NCI-H2107 treated with DMSO at 0.1 percent for 48 hours (cell line): ENCODE data around the gene ATP11C.
A peak's percentile ranks its signal among the peaks of the same experiment; 100 is the strongest.
"Not testable (repeated sequence)": the region's sequence is repeated elsewhere in the genome, so short reads cannot be mapped to it uniquely, and the experiment has no call there.

Experiments used
- DNase-seq: peaks from one replicate; lab custom pipeline; 2025; ENCODE audit not compliant: unreplicated experiment; lab: John Stamatoyannopoulos, UW

The ATP11C gene

GRCh38 chrX:139864640-139865039 is 68.2 kb downstream of the ATP11C start:
- no peak for DNase-seq

- DNase-seq: no peak
These were observed 70.6 kb downstream of the ATP11C start for GRCh38 chrX:139862208-139862607.

- not testable (repeated sequence) for DNase-seq
These were observed 76.0 kb downstream of the ATP11C start for GRCh38 chrX:139856826-139857225.

- no peak for DNase-seq
These were observed 81.1 kb downstream of the ATP11C start for GRCh38 chrX:139851730-139852129.

- DNase-seq: no peak
These were observed 81.9 kb downstream of the ATP11C start for GRCh38 chrX:139850968-139851367.

GRCh38 chrX:139844884-139845283 is 88.0 kb downstream of the ATP11C start:
- no peak for DNase-seq

- peak; percentile 52 for DNase-seq
These were observed 88.7 kb downstream of the ATP11C start for GRCh38 chrX:139844163-139844562.

- DNase-seq: no peak
These were observed 90.3 kb downstream of the ATP11C start for GRCh38 chrX:139842326-139843185.

GRCh38 chrX:139836335-139836734 is 96.5 kb downstream of the ATP11C start:
- DNase-seq: not testable (repeated sequence)

GRCh38 chrX:139834879-139835278 is 98.0 kb downstream of the ATP11C start:
- no peak for DNase-seq

GRCh38 chrX:139832718-139833309 is 100.0 kb downstream of the ATP11C start:
- no peak for DNase-seq

- no peak for DNase-seq
These were observed 101.0 kb downstream of the ATP11C start for GRCh38 chrX:139831675-139832456.

GRCh38 chrX:139831017-139831416 is 101.8 kb downstream of the ATP11C start:
- DNase-seq: no peak

- DNase-seq: no peak
These were observed 104.0 kb downstream of the ATP11C start for GRCh38 chrX:139828830-139829229.

- no peak for DNase-seq
These were observed 104.8 kb downstream of the ATP11C start for GRCh38 chrX:139828033-139828432.

GRCh38 chrX:139826065-139827044 is 106.5 kb downstream of the ATP11C start:
- DNase-seq: no peak

- DNase-seq: no peak
These were observed 107.2 kb downstream of the ATP11C start for GRCh38 chrX:139825618-139826017.

GRCh38 chrX:139823806-139824205 is 109.0 kb downstream of the ATP11C start:
- DNase-seq: no peak

- DNase-seq: no peak
These were observed 112.4 kb downstream of the ATP11C start for GRCh38 chrX:139820358-139820984.

- no peak for DNase-seq
These were observed 116.6 kb downstream of the ATP11C start for GRCh38 chrX:139816204-139816603.
